IMR-90 (cell line): Measurements from ENCODE around the gene ZXDC. TPM values are rescaled to one million over a fixed set of nuclear protein-coding genes. Genes with fewer than 3 reads are reported as not detected.

ENCODE experiments used
- ATAC-seq: fragments of 200-7000 bp; cut with Tn5 transposase; 2 replicates; pipeline ENCODE4 v1.9.1; 2020; ENCODE audit warnings: low read depth, mild to moderate bottlenecking, moderate library complexity
- BruUV-seq: library from RNA; stranded (reverse); fragments of 400-500 nt; replicated peaks from 2 replicates; lab custom pipeline; 2021; lab: Mats Ljungman, UMichigan
- CTCF ChIA-PET: fragments of 300-600 bp; formaldehyde crosslinking; extraction: SDS; loops from one replicate; lab custom pipeline; 2021; ENCODE audit warnings: antibody characterized with exemption; lab: Yijun Ruan, JAX
- POLR2A ChIA-PET: fragments of 300-600 bp; sonication (Branson Sonifier 250); formaldehyde crosslinking; loops from one replicate; lab custom pipeline; 2022; ENCODE audit warnings: antibody characterized with exemption; ENCODE audit not compliant: unreplicated experiment; lab: Charles Lee
- DNase-seq: peaks from one replicate; pipeline ENCODE4 v3.0.0; 2013
- H2AFZ ChIP-seq: replicated peaks from 2 replicates; pipeline ENCODE3; 2013; ENCODE audit warnings: low read length, mild to moderate bottlenecking; ENCODE audit not compliant: poor library complexity
- H2AK5ac ChIP-seq: 2 replicates; pipeline ENCODE4 v1.6.1; 2013; ENCODE audit warnings: low read depth, low read length, inconsistent platforms
- H2AK9ac ChIP-seq: replicated peaks from 2 replicates; pipeline ENCODE3; 2013; ENCODE audit warnings: mild to moderate bottlenecking, low read depth, low read length, moderate library complexity; ENCODE audit not compliant: poor library complexity
- H2BK120ac ChIP-seq: 2 replicates; pipeline ENCODE4 v1.6.1; 2013; ENCODE audit warnings: low read depth, low read length, inconsistent platforms
- H2BK15ac ChIP-seq: 3 replicates; pipeline ENCODE4 v1.6.1; 2013; ENCODE audit warnings: low read depth, low read length, inconsistent platforms
- H2BK20ac ChIP-seq: 2 replicates; pipeline ENCODE4 v1.6.1; 2013; ENCODE audit warnings: low read depth, mild to moderate bottlenecking, inconsistent platforms, low read length, moderate library complexity
- H2BK5ac ChIP-seq: 2 replicates; pipeline ENCODE4 v1.6.1; 2013; ENCODE audit warnings: mild to moderate bottlenecking, low read depth, low read length, inconsistent platforms; ENCODE audit not compliant: poor library complexity, severe bottlenecking
- H3K14ac ChIP-seq: replicated peaks from 2 replicates; pipeline ENCODE4 v1.6.1; 2013; ENCODE audit warnings: low read depth, low read length, inconsistent platforms
- H3K18ac ChIP-seq: 2 replicates; pipeline ENCODE4 v1.6.1; 2013; ENCODE audit warnings: low read depth, low read length, control low read depth
- H3K23ac ChIP-seq: 2 replicates; pipeline ENCODE4 v1.6.1; 2013; ENCODE audit warnings: low read depth, low read length, inconsistent platforms
- H3K27ac ChIP-seq: 2 replicates; pipeline ENCODE4 v1.5.1; 2013; ENCODE audit warnings: mild to moderate bottlenecking, control low read depth, low read length; ENCODE audit not compliant: insufficient read depth
- H3K27me3 ChIP-seq: 2 replicates; pipeline ENCODE4 v1.6.1; 2013; ENCODE audit warnings: low read length; ENCODE audit not compliant: control insufficient read depth, insufficient read depth
- H3K36me3 ChIP-seq: 2 replicates; pipeline ENCODE4 v1.6.1; 2013; ENCODE audit warnings: low read length, mixed read lengths; ENCODE audit not compliant: control insufficient read depth, insufficient read depth
- H3K4ac ChIP-seq: 2 replicates; pipeline ENCODE4 v1.6.1; 2013; ENCODE audit warnings: low read depth, low read length, inconsistent platforms
- H3K4me1 ChIP-seq: 2 replicates; pipeline ENCODE4 v1.6.1; 2013; ENCODE audit warnings: low read length, mixed read lengths; ENCODE audit not compliant: control insufficient read depth, insufficient read depth
- H3K4me2 ChIP-seq: 2 replicates; pipeline ENCODE4 v1.6.1; 2013; ENCODE audit warnings: low read depth, mild to moderate bottlenecking, control low read depth, low read length, moderate library complexity
- H3K4me3 ChIP-seq: 2 replicates; pipeline ENCODE4 v1.5.1; 2013; ENCODE audit warnings: low read depth, mild to moderate bottlenecking, control low read depth, low read length, moderate library complexity; ENCODE audit not compliant: insufficient read depth
- H3K56ac ChIP-seq: 2 replicates; pipeline ENCODE4 v1.6.1; 2013; ENCODE audit warnings: low read length, inconsistent platforms; ENCODE audit not compliant: insufficient read depth; ENCODE audit errors: extremely low read depth
- H3K79me1 ChIP-seq, 2 experiments: 2 replicates each; pipeline ENCODE4 v1.6.1; 2013; ENCODE audit warnings: low read length in 2 of 2, inconsistent platforms in 1 of 2, low read depth in 1 of 2
- H3K9ac ChIP-seq: 2 replicates; pipeline ENCODE4 v1.6.1; 2013; ENCODE audit warnings: low read depth, low read length, control low read depth
- H3K9me1 ChIP-seq: 2 replicates; pipeline ENCODE4 v1.6.1; 2013; ENCODE audit warnings: low read length, inconsistent platforms; ENCODE audit not compliant: insufficient read depth
- H3K9me3 ChIP-seq: 2 replicates; pipeline ENCODE4 v1.6.1; 2013; ENCODE audit warnings: low read length; ENCODE audit not compliant: control insufficient read depth, insufficient read depth
- H4K20me1 ChIP-seq: 2 replicates; pipeline ENCODE4 v1.6.1; 2013; ENCODE audit warnings: low read length, inconsistent platforms; ENCODE audit not compliant: insufficient read depth
- H4K5ac ChIP-seq: 2 replicates; pipeline ENCODE4 v1.6.1; 2013; ENCODE audit warnings: mild to moderate bottlenecking, low read depth, low read length, control low read depth
- H4K8ac ChIP-seq, 2 experiments: 2 replicates each; pipeline ENCODE4 v1.6.1; 2013; ENCODE audit warnings: low read depth in 2 of 2, low read length in 2 of 2, control low read depth in 1 of 2, inconsistent platforms in 1 of 2
- H4K91ac ChIP-seq: 2 replicates; pipeline ENCODE4 v1.6.1; 2013; ENCODE audit warnings: low read depth, low read length, inconsistent platforms; ENCODE audit not compliant: insufficient read depth
- BHLHE40 ChIP-seq: fragments of 150-350 bp; IDR thresholded peaks from 2 replicates; pipeline ENCODE4 v1.6.1; 2016; ENCODE audit warnings: mild to moderate bottlenecking, low read depth, low read length
- CEBPB ChIP-seq: IDR thresholded peaks from 2 replicates; pipeline ENCODE4 v1.6.1; 2012; ENCODE audit warnings: low read depth, low read length, improper control_type of control experiment
- CHD1 ChIP-seq: IDR thresholded peaks from 2 replicates; pipeline ENCODE4 v1.6.1; 2012; ENCODE audit warnings: low read depth, low read length, improper control_type of control experiment
- FOS ChIP-seq: fragments of 150-350 bp; IDR thresholded peaks from 2 replicates; pipeline ENCODE4 v1.6.1; 2016; ENCODE audit warnings: low read depth, low read length
- MAFK ChIP-seq: IDR thresholded peaks from 2 replicates; pipeline ENCODE4 v1.6.1; 2012; ENCODE audit warnings: low read depth, low read length, improper control_type of control experiment
- MAZ ChIP-seq: IDR thresholded peaks from 2 replicates; pipeline ENCODE4 v1.6.1; 2012; ENCODE audit warnings: low read depth, mild to moderate bottlenecking, low read length, improper control_type of control experiment, moderate library complexity, borderline replicate concordance
- MXI1 ChIP-seq: IDR thresholded peaks from 2 replicates; pipeline ENCODE4 v1.6.1; 2012; ENCODE audit warnings: low read depth, mild to moderate bottlenecking, low read length, moderate library complexity, borderline replicate concordance
- NFE2L2 ChIP-seq: fragments of 150-350 bp; IDR thresholded peaks from 2 replicates; pipeline ENCODE4 v1.6.1; 2016; ENCODE audit warnings: low read depth, mild to moderate bottlenecking, low read length
- RAD21 ChIP-seq: IDR thresholded peaks from 2 replicates; pipeline ENCODE4 v1.6.1; 2012; ENCODE audit warnings: low read length, improper control_type of control experiment
- RCOR1 ChIP-seq: IDR thresholded peaks from 2 replicates; pipeline ENCODE4 v1.6.1; 2012; ENCODE audit warnings: mild to moderate bottlenecking, low read length, improper control_type of control experiment; ENCODE audit not compliant: insufficient replicate concordance
- RFX5 ChIP-seq: IDR thresholded peaks from 2 replicates; pipeline ENCODE4 v1.8.0; 2012; ENCODE audit warnings: low read depth, mild to moderate bottlenecking, low read length, moderate library complexity
- SMC3 ChIP-seq: fragments of 150-350 bp; IDR thresholded peaks from 2 replicates; pipeline ENCODE4 v1.6.1; 2016; ENCODE audit warnings: low read depth, mild to moderate bottlenecking, antibody characterized with exemption, low read length, moderate library complexity
- WGBS, 2 experiments: methylation state at CpG; one replicate each; pipeline versions ENCODE4 v1.1.5 to v1.1.7; 2013; ENCODE audit warnings: missing lambda C conversion rate in 2 of 2; ENCODE audit not compliant: insufficient read length in 1 of 2; ENCODE audit errors: extremely low coverage in 2 of 2; 5-methylcytosine and 5-hydroxymethylcytosine counted together
- dilution Hi-C: fragments of 300-500 bp; cut with HindIII; formaldehyde crosslinking; loops from one replicate; pipeline ENCODE4 v1.14.3; 2018; ENCODE audit warnings: low sequenced_read_pairs; ENCODE audit not compliant: unreplicated experiment
- in situ Hi-C: fragments of 300-500 bp; cut with MboI; formaldehyde crosslinking; loops from 3 replicates; pipeline ENCODE4 v1.14.3; 2019; ENCODE audit warnings: low sequenced_read_pairs, inconsistent platforms, mixed read lengths
- intact Hi-C: fragments of 100-400 bp; cut with micrococcal nuclease; formaldehyde crosslinking; loops from 2 replicates; pipeline ENCODE4 v1.10.0; 2022
- polyA plus RNA-seq, 3 experiments: library from polyadenylated mRNA; depleted of rRNA; stranded (reverse); fragments of >200 nt; gene quantifications; 2 replicates each; pipeline ENCODE4 v1.2.3, GENCODE V29; 2012; ENCODE audit warnings: low replicate concordance in 1 of 3
- total RNA-seq: library from RNA; depleted of rRNA; stranded (reverse); fragments of >200 nt; gene quantifications from 2 replicates; pipeline ENCODE4 v1.2.3, GENCODE V29; 2012
- TF ChIP-seq, protein P1 (sequence below): conservative IDR thresholded peaks from 2 replicates; pipeline ENCODE4 v1.5.1; 2012; ENCODE audit warnings: mild to moderate bottlenecking, low read depth, low read length, improper control_type of control experiment
- TF ChIP-seq, protein P2 (sequence below): fragments of 150-350 bp; IDR thresholded peaks from 2 replicates; pipeline ENCODE4 v1.6.1; 2017; ENCODE audit warnings: mild to moderate bottlenecking, antibody characterized with exemption, low read length, low read depth
- TF ChIP-seq, protein P3 (sequence below): fragments of 150-350 bp; IDR thresholded peaks from 2 replicates; pipeline ENCODE4 v1.6.1; 2016; ENCODE audit warnings: low read depth, mild to moderate bottlenecking, low read length, moderate library complexity, borderline replicate concordance

ZXDC gene
- total and polyA plus RNA-seq, 2 of the 4 experiments (the other 2 are of a cell fraction), result 11.5 to 14.3 TPM

DNA sequence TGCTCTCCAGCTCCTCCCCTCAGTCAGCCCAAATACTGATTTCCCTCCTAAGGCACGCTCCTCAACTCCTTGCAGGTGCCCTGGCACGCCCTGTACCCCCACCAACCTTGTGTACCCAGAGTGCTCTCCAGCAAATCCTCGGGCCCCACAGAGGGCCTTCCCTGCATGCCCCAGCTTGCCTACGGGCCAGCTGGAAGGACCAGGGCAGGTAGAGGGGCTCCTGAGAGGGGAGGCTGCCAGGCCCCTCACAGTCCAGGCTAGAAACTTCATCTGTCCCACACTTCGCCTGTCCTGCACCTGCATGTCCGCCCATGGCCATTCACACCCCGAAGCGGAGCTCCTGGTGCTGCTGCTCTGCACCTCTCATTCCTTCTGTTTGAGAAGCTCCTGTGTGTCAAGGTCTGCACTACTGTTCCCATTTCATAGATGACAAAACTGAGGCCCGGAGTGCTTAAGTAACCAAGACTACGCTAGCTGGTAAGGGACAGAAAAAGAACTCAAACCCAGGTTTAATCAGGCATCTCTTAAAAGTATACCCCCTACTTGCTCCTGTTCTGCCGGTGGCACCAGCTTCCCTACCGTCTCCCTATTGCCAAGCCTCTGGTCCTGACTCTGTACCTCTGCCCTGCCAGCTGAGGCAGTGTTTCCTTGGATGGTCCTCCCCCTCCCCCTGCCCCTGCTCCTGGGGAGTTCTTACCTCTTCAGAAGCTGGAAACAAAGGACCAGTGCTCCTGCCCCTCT, 35.6 kb downstream of the ZXDC start:
- no peak for DNase-seq
- Histone ChIP-seq H2AFZ (no peak overlapping the region), H3K4me3 (no peak overlapping the region), H3K4me1 (no peaks in the 10 kb centered on the region), H4K8ac (no peak overlapping the region), H4K20me1 (no peaks in the 10 kb centered on the region; the same call in 1 of the 2 replicates), H4K91ac (no peak overlapping the region), H3K9ac (no peak overlapping the region), H2AK5ac (no peak overlapping the region), H2BK20ac (no peak overlapping the region), H3K4ac (no peak overlapping the region), H2BK120ac (no peak overlapping the region), H4K5ac (no peak overlapping the region), H3K9me3 (no peaks in the 10 kb centered on the region), H3K23ac (no peak overlapping the region), H3K27ac (no peak overlapping the region), H3K56ac (no peak overlapping the region), H3K36me3 (peaks cover 2% of the 10 kb centered on the region; the same call in 1 of the 2 replicates), H3K9me1 (no peaks in the 10 kb centered on the region), H2AK9ac (no peak overlapping the region), H3K79me1 (no peaks in the 10 kb centered on the region), H2BK5ac (no peak overlapping the region), H2BK15ac (no peak overlapping the region), H3K4me2 (no peak overlapping the region), H3K27me3 (no peaks in the 10 kb centered on the region), H3K14ac (no peak overlapping the region), H3K18ac (no peak overlapping the region)
- no peak for ATAC-seq
- WGBS, 2 experiments, result 86% methylated on average over 2 of the region's 12 CpGs; no CpG with 5 or more reads in 1 of the 2 experiments
- BruUV-seq, result no TSS peak
- dilution Hi-C loops, result no loop called here
- in situ Hi-C loops, result no loop called here
- intact Hi-C loops, result no loop called here
- CTCF ChIA-PET, result interaction anchor here (0.6 kb wide), 1 partner anchor 1487 kb away, joined by 3 read pairs; no protein-coding TSS in a partner anchor
- POLR2A ChIA-PET, result no interaction called here
- TF ChIP-seq CHD1 (no peak), RCOR1 (no peak), FOS (no peak), MAFK (no peak), MAZ (no peak), SMC3 (no peak), CEBPB (no peak), NFE2L2 (no peak), MXI1 (no peak), RFX5 (no peak), BHLHE40 (no peak), RAD21 (no peak)
- TF ChIP-seq, protein P1, sequence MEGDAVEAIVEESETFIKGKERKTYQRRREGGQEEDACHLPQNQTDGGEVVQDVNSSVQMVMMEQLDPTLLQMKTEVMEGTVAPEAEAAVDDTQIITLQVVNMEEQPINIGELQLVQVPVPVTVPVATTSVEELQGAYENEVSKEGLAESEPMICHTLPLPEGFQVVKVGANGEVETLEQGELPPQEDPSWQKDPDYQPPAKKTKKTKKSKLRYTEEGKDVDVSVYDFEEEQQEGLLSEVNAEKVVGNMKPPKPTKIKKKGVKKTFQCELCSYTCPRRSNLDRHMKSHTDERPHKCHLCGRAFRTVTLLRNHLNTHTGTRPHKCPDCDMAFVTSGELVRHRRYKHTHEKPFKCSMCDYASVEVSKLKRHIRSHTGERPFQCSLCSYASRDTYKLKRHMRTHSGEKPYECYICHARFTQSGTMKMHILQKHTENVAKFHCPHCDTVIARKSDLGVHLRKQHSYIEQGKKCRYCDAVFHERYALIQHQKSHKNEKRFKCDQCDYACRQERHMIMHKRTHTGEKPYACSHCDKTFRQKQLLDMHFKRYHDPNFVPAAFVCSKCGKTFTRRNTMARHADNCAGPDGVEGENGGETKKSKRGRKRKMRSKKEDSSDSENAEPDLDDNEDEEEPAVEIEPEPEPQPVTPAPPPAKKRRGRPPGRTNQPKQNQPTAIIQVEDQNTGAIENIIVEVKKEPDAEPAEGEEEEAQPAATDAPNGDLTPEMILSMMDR, result no peak
- TF ChIP-seq, protein P2, sequence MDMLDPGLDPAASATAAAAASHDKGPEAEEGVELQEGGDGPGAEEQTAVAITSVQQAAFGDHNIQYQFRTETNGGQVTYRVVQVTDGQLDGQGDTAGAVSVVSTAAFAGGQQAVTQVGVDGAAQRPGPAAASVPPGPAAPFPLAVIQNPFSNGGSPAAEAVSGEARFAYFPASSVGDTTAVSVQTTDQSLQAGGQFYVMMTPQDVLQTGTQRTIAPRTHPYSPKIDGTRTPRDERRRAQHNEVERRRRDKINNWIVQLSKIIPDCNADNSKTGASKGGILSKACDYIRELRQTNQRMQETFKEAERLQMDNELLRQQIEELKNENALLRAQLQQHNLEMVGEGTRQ, result no peak
- TF ChIP-seq, protein P3, sequence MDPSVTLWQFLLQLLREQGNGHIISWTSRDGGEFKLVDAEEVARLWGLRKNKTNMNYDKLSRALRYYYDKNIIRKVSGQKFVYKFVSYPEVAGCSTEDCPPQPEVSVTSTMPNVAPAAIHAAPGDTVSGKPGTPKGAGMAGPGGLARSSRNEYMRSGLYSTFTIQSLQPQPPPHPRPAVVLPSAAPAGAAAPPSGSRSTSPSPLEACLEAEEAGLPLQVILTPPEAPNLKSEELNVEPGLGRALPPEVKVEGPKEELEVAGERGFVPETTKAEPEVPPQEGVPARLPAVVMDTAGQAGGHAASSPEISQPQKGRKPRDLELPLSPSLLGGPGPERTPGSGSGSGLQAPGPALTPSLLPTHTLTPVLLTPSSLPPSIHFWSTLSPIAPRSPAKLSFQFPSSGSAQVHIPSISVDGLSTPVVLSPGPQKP, result no peak
